ENCODE data around the gene DUSP10. TPM values are rescaled to one million over a fixed set of nuclear protein-coding genes. Genes with fewer than 3 reads are reported as not detected.

Gene DUSP10
- total RNA-seq, 4 donors from 2014 or later: 1.4 to 11.6 (median 4.4) TPM

DNA sequence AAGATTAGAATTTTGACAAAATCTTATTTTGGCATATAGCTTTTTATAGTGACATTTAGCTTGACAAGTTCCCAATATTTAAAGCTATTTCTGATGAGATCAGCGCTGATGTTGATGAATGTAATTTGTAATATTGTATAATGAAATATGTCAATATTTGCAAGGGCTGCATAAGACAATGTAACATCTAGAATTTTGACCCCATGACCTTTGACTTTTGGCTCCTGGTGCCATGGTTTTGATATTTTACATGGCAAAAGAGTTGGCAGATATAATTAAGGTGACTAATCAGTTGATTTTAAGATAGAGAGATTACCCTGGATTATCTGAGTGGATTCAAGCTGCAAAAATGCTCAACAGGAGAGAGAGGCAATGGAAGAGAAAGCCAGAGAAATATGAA, 63.9 kb downstream of the DUSP10 start:
- TF ChIP-seq POLR2A (IDR thresholded peaks at IDR 0.05): no peak
- no peak for TF ChIP-seq CTCF (IDR thresholded peaks at IDR 0.05)
- Histone ChIP-seq H3K36me3 (no peaks in the 10 kb centered on the region), H3K4me1 (no peaks in the 10 kb centered on the region), H3K27me3 (no peaks in the 10 kb centered on the region), H3K9me3 (no peaks in the 10 kb centered on the region), H3K4me3 (no peak overlapping the region), H3K27ac (no peak overlapping the region)
- DNase-seq: no peak

GRCh38 chr1:221675880-221676800, 65.7 kb downstream of the DUSP10 start:
- H3K36me3 ChIP-seq: no peaks in the 10 kb centered on the region
- no peaks in the 10 kb centered on the region for H3K4me1 ChIP-seq
- DNase-seq: no peak
- no peak overlapping the region for H3K27ac ChIP-seq
- TF ChIP-seq CTCF (IDR thresholded peaks at IDR 0.05) (no peak), POLR2A (IDR thresholded peaks at IDR 0.05) (no peak)
- H3K27me3 ChIP-seq: no peaks in the 10 kb centered on the region
- H3K4me3 ChIP-seq: no peak overlapping the region
- H3K9me3 ChIP-seq: no peaks in the 10 kb centered on the region

DNA sequence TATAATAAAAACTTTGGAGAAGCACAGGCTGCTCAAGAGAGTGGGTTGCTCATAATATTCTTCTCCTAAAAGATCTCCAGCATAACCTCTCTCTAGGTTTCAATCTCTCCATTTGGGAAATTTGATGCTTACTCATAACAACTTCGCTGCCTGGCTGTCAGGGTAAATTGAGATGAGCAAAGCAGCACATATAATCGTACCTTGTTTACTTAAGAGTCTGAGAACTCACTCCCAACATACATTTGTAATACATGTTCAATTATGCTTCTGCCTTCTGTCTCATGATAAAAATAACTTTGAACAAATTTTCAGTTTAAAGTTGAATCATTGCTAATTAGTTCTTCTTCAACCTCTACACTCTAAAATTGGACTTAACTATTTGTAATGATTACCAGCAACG, 68.9 kb downstream of the DUSP10 start:
- H3K27ac ChIP-seq: no peak overlapping the region

DNA sequence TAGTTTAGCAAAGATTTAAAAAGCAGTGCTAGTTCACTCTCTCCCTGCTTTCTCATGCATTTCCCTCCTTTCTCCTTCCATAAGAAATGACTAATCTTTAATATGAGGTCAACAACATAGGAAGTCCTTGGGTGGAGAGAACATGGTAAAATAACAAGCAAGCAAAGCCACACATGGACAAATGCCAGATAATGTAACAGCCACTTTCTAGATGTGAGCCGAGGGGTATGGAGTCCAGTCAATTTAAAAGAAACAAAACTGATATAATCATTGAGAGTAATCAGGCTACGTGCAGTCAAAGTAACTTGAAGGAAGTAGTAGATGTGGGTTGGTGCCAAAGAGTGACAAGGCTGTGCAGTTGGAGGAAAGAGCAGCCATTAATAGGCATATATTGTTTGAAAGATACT, 69.6 kb downstream of the DUSP10 start:
- Histone ChIP-seq H3K36me3 (no peaks in the 10 kb centered on the region), H3K27ac (no peak overlapping the region), H3K27me3 (no peaks in the 10 kb centered on the region), H3K9me3 (no peaks in the 10 kb centered on the region), H3K4me3 (no peak overlapping the region), H3K4me1 (no peaks in the 10 kb centered on the region)
- no peak for TF ChIP-seq CTCF (IDR thresholded peaks at IDR 0.05)
- no peak for TF ChIP-seq POLR2A (IDR thresholded peaks at IDR 0.05)
- no peak for DNase-seq

More for the DNA sequence above, 68.9 kb downstream of the DUSP10 start:
- no peaks in the 10 kb centered on the region for H3K9me3 ChIP-seq
- DNase-seq: no peak
- H3K4me1 ChIP-seq: no peaks in the 10 kb centered on the region
- no peak overlapping the region for H3K4me3 ChIP-seq
- TF ChIP-seq CTCF (IDR thresholded peaks at IDR 0.05) (no peak), POLR2A (IDR thresholded peaks at IDR 0.05) (no peak)
- H3K36me3 ChIP-seq: no peaks in the 10 kb centered on the region
- H3K27me3 ChIP-seq: no peaks in the 10 kb centered on the region

- Histone ChIP-seq H3K4me1 (no peaks in the 10 kb centered on the region), H3K9me3 (no peaks in the 10 kb centered on the region), H3K27me3 (no peaks in the 10 kb centered on the region), H3K27ac (no peak overlapping the region), H3K4me3 (no peak overlapping the region), H3K36me3 (no peaks in the 10 kb centered on the region)
- TF ChIP-seq POLR2A (IDR thresholded peaks at IDR 0.05): no peak
- no peak for TF ChIP-seq CTCF (IDR thresholded peaks at IDR 0.05)
- DNase-seq: no peak
Measured at GRCh38 chr1:221670081-221670480, 71.8 kb downstream of the DUSP10 start.

Data from Peyer's patch (tissue), 4 donors.